ENCODE results near the gene PDE6A. TPM values are rescaled to one million over a fixed set of nuclear protein-coding genes. Genes with fewer than 3 reads are reported as not detected.

The PDE6A gene
- polyA plus RNA-seq, 1 donor = 0.25 TPM

GRCh38 chr5:149930749-149931574 lies 13.6 kb downstream of the PDE6A start:
- DNase-seq = no peak

- no peak for DNase-seq
These were observed 14.4 kb downstream of the PDE6A start for GRCh38 chr5:149930043-149930748.

- no peak for DNase-seq
These were observed 20.1 kb downstream of the PDE6A start for GRCh38 chr5:149924486-149924885.

GRCh38 chr5:149922950-149923349 lies 21.6 kb downstream of the PDE6A start:
- no peak for DNase-seq

- no peak for DNase-seq
These were observed 23.0 kb downstream of the PDE6A start for GRCh38 chr5:149921597-149921996.

- DNase-seq = no peak
These were observed 27.4 kb downstream of the PDE6A start for GRCh38 chr5:149917073-149917676.

GRCh38 chr5:149916334-149917072 lies 28.1 kb downstream of the PDE6A start:
- DNase-seq = no peak

GRCh38 chr5:149915392-149916260 lies 29.0 kb downstream of the PDE6A start:
- DNase-seq = no peak

- no peak for DNase-seq
These were observed 30.9 kb downstream of the PDE6A start for GRCh38 chr5:149913436-149914419.

GRCh38 chr5:149912226-149912871 lies 32.2 kb downstream of the PDE6A start:
- no peak for DNase-seq

- DNase-seq = no peak
These were observed 33.6 kb downstream of the PDE6A start for GRCh38 chr5:149911031-149911430.

- DNase-seq = no peak
These were observed 36.8 kb downstream of the PDE6A start for GRCh38 chr5:149907828-149908227.

- no peak for DNase-seq
These were observed 39.6 kb downstream of the PDE6A start for GRCh38 chr5:149904977-149905376.

- DNase-seq = no peak
These were observed 40.2 kb downstream of the PDE6A start for GRCh38 chr5:149904293-149904886.

- no peak for DNase-seq
These were observed 41.2 kb downstream of the PDE6A start for GRCh38 chr5:149903404-149903803.

- no peak for DNase-seq
These were observed 42.4 kb downstream of the PDE6A start for GRCh38 chr5:149902177-149902576.

- no peak for DNase-seq
These were observed 43.1 kb downstream of the PDE6A start for GRCh38 chr5:149901511-149901910.

GRCh38 chr5:149900390-149900789 lies 44.2 kb downstream of the PDE6A start:
- no peak for DNase-seq

GRCh38 chr5:149898811-149899210 lies 45.8 kb downstream of the PDE6A start:
- no peak for DNase-seq
